Measurements from ENCODE around the gene PIP5K1B. TPM values are rescaled to one million over a fixed set of nuclear protein-coding genes. Genes with fewer than 3 reads are reported as not detected.

Gene PIP5K1B
- total and polyA plus RNA-seq, 10 of the 15 experiments (the other 5 are each of a cell fraction or from before 2014, with no cell fraction given) = 6.8 to 16.3 (median 10.6) TPM

GRCh38 chr9:68685770-68686169, 19.3 kb upstream of the PIP5K1B start (continued):
- TF ChIP-seq RELB (IDR thresholded peaks at IDR 0.05; ENCODE audit: low read depth) (no peak), STAT1 (conservative IDR thresholded peaks at IDR 0.05) (no peak), BACH1 (IDR thresholded peaks at IDR 0.05; ENCODE audit: borderline replicate concordance) (no peak), E2F4 (IDR thresholded peaks at IDR 0.05; ENCODE audit: low read depth, low read length) (no peak), RFX5 (IDR thresholded peaks at IDR 0.05; ENCODE audit: low read depth, low read length) (no peak), SREBF1 (IDR thresholded peaks at IDR 0.05; ENCODE audit: low read length) (no peak), SMAD5 (IDR thresholded peaks at IDR 0.05; ENCODE audit: low read depth) (no peak), KDM1A (IDR thresholded peaks at IDR 0.05; ENCODE audit: borderline replicate concordance) (no peak), POU2F2 (IDR thresholded peaks at IDR 0.05; ENCODE audit: borderline replicate concordance, low read depth, low read length) (0 out of 3 replicates have a peak, but pooled peaks have one; percentile 31), CREB1 (IDR thresholded peaks at IDR 0.05; ENCODE audit: low read depth) (no peak), CEBPB (IDR thresholded peaks at IDR 0.05; ENCODE audit: borderline replicate concordance in 1 of 2, low read depth in 2 of 2, low read length in 2 of 2) (no peak), WRNIP1 (IDR thresholded peaks at IDR 0.05; ENCODE audit: borderline replicate concordance, low read depth, low read length) (no peak), MYC (IDR thresholded peaks at IDR 0.05; ENCODE audit: insufficient read depth, insufficient read length, insufficient replicate concordance, low read length, severe bottlenecking) (no peak), ZZZ3 (IDR thresholded peaks at IDR 0.05; ENCODE audit: control insufficient read depth, insufficient read length, low read depth) (no peak), ZSCAN29 (IDR thresholded peaks at IDR 0.05) (0 out of 2 replicates have a peak, but pooled peaks have one; percentile 68), TARDBP (IDR thresholded peaks at IDR 0.05; ENCODE audit: borderline replicate concordance) (no peak), EED (IDR thresholded peaks at IDR 0.05; ENCODE audit: low read depth) (no peak), TCF3 (IDR thresholded peaks at IDR 0.05; ENCODE audit: borderline replicate concordance, insufficient read depth, low read depth, low read length) (no peak), SIN3A (IDR thresholded peaks at IDR 0.05; ENCODE audit: low read depth, low read length) (no peak), SPI1 (IDR thresholded peaks at IDR 0.05; ENCODE audit: borderline replicate concordance, insufficient read depth, low read depth, low read length) (no peak), EP300 (IDR thresholded peaks at IDR 0.05; ENCODE audit: borderline replicate concordance in 1 of 2, control insufficient read depth in 1 of 2, low read depth in 2 of 2, low read length in 2 of 2) (no peak), FOXK2 (IDR thresholded peaks at IDR 0.05) (no peak), IRF4 (IDR thresholded peaks at IDR 0.05; ENCODE audit: low read depth, low read length) (no peak)
- TF ChIP-seq, protein P1, sequence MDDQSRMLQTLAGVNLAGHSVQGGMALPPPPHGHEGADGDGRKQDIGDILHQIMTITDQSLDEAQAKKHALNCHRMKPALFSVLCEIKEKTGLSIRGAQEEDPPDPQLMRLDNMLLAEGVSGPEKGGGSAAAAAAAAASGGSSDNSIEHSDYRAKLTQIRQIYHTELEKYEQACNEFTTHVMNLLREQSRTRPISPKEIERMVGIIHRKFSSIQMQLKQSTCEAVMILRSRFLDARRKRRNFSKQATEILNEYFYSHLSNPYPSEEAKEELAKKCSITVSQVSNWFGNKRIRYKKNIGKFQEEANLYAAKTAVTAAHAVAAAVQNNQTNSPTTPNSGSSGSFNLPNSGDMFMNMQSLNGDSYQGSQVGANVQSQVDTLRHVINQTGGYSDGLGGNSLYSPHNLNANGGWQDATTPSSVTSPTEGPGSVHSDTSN (IDR thresholded peaks at IDR 0.05; ENCODE audit: insufficient replicate concordance, low read depth, low read length) = no peak
- TF ChIP-seq, protein P2, sequence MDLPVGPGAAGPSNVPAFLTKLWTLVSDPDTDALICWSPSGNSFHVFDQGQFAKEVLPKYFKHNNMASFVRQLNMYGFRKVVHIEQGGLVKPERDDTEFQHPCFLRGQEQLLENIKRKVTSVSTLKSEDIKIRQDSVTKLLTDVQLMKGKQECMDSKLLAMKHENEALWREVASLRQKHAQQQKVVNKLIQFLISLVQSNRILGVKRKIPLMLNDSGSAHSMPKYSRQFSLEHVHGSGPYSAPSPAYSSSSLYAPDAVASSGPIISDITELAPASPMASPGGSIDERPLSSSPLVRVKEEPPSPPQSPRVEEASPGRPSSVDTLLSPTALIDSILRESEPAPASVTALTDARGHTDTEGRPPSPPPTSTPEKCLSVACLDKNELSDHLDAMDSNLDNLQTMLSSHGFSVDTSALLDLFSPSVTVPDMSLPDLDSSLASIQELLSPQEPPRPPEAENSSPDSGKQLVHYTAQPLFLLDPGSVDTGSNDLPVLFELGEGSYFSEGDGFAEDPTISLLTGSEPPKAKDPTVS (IDR thresholded peaks at IDR 0.05; ENCODE audit: low read depth, low read length) = no peak
- TF ChIP-seq, protein P3, sequence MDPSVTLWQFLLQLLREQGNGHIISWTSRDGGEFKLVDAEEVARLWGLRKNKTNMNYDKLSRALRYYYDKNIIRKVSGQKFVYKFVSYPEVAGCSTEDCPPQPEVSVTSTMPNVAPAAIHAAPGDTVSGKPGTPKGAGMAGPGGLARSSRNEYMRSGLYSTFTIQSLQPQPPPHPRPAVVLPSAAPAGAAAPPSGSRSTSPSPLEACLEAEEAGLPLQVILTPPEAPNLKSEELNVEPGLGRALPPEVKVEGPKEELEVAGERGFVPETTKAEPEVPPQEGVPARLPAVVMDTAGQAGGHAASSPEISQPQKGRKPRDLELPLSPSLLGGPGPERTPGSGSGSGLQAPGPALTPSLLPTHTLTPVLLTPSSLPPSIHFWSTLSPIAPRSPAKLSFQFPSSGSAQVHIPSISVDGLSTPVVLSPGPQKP (IDR thresholded peaks at IDR 0.05; ENCODE audit: low read depth, low read length) = no peak
